ENCODE measurements around the gene BAG2.

BAG2 gene

DNA sequence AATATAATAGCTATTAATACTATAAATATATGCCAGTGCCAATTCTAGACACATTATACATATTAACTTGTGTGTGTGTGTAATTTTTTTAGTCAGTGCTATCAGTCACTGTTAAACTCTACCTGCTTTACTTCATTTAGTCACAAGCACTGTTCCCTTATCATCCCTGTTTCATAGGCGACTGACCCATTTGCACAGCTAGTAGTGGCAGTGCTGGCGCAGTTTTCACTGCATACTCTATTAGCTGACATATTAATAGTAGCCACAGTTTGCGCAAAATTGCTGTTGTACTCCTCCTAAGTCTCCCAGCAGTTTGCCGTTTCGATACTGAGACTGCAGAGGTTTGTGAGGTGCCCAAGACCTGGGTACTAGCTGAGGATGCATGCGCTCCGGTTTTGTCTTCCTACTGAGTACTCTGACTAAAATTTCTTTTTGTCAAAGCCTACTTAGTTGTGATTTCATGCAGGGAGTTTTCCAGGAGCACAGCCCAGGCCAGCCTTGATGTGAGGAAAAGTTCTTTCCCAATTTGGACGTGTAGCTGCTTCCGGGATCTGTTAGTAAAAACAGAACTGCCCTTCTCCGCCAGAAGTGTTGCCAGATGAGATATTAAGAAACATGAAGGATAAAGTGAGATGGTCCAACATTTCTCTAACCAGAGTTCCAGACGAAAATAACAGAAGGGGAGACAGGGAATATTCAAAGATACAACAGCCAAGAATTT, 5.6 kb downstream of the BAG2 start:
- no peak for DNase-seq

DNA sequence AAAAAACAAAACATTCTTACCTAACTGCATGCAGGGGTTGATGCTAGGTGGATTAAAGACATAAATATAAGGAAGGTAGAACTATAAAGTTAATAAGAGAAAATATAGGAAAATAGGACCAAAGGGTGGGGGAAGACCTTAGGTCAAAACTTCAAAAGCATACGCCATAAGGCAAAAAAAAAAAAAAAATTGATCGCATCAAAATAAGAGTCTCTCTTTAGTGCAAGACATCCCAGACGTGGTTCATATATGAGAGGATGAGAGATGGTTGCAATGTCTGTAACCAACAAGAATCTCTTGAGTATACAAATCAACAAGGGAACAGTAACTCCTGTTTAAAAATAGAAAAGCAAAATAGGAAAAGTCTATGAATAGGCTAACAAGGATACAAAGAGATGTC, 8.5 kb downstream of the BAG2 start:
- DNase-seq, result no peak

DNA sequence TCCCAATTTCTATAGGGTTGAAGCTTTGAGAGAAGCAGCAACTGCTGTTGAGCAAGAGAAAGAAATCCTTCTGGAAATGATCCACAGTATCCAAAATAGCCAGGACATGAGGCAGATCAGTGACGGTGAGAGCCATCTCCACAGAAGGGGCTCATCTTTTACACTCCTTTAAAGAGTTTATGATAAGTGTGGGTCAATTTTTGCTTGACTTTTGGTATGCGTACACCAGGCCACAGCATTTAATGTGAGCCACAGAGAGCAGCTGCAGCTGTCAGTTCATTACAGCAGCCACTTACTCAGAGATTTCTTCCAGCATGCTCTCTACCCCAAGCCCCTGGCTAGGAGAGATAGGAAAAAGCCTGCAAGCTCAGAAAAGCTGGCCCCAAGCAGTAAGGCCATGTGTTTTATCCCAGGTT, 9.9 kb downstream of the BAG2 start:
- no peak for DNase-seq

DNA sequence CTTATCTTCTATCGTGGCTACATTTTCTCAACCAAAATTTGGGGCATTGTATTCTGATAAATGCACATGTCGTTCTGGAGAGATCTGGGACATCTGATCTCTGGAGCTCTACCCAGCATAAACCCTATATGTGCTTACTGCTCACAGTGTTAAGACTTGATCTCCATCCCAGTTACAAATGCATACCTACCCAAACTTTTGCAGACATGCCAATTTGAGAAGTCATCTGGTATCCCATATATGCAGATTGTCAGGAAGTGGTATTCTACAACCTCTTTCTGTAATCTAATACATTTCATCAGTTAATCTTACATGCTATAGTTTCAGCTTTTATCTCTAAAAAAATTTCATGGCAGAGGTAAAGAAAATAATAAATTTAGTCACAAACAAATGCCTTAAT, 11.2 kb downstream of the BAG2 start:
- DNase-seq, result no peak

DNA sequence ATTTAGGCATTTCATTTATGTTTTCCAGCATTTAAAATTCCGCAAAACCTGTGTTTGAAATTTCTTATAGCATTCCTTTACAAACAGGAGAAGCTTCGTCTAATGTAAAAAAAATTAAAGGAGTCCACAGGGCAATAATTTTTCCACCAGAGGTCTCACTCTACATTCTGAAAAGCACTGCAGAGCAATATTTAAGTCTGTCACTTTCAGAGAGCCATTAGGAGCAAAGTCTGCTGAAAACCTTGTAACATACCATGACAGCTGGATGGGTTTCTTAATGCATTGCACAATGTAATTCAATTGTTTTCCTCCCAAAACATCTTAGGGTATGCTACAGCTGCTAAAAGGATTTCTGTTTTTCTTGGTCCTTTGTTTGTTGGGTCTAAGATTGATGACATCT, 18.0 kb downstream of the BAG2 start:
- no peak for DNase-seq

DNA sequence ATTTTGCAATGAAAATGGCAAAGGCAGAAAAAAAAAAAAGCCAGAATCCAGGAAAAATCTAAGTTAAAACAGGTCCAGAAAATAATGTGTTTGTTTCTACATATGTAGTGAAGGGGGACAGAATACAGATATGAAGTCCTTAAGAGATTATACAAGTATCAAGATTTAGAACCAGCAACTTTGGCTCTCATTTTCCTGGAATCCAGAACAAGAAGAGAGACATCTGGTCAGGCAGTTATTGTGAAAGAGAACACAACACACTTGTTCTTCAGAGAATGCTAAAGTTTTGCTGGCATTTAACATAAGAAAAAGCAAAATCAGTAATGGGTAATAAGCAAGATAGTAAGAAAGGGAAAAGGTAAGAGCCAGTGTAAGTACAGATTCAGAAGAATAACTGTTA, 21.1 kb downstream of the BAG2 start:
- no peak for DNase-seq

DNA sequence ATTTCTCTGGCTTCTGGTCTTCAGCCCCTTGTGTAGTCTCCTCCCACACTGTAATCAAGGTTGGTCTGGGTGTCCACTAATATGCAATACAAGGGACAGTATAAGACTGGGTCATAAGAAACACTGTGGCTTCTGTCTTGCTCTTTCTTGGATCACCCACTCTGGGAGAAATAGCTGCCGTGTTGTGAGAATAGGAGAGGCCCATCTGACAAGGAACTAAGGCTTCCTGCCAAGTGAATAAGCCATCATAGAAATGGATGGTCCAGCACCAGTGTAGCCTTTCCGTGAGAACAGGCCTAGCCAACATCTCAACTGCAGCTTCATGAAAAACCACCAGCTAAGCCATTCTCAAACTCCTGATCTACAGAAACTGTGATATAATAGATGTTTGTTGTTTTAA, 23.3 kb downstream of the BAG2 start:
- DNase-seq, result no peak

DNA sequence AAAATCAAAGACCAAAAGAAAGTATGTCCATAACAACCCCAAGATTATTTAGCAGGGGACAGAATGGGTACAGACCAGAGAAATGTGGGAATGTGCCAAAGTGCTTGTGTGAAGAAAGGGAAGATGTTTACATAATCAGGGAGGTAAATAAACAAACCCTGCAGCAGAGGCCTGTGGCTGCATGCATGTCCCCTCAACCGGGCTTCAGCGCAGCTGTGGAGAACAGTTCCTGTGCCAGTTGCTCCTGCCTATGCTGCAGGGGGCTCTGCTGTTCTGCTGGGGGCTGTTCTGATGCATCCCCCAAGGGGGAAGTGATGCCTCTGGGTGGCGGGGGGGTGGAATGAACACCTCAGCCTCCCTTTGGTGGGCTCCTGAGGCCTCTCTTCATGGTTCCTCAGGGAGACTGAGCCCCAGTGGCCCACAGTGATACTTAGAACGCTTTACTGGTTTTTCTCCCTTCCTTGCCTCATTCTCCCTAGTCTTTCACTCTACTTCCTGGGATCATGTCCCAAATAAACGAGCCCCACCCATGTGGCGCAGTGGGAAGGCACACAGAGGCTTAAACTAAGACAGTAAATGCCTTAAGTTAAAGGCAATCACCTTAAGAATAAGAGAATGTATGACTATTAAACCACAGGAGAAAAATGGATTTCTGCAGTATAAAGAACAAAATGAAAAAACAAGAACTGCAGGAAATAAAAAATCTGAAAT, 27.0 kb downstream of the BAG2 start:
- DNase-seq, result no peak

DNA sequence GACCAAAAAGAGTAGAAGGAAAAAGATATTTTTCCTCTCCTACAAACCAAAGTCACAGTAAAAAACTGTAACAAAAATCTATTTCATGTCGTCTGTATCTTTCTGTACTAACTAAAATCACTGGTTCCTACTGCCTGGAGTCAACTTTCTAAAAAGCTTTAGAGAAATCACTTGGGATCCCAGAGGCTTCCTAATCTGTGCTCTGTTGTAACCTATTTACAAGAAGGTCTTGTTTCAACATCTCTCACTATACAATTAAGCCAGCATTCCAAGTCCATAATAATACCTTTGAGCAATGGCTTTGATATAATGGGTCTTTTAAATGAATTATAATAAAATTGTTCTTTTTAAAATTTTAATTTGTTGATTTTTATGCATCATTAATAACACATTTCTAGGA, 29.6 kb downstream of the BAG2 start:
- no peak for DNase-seq

DNA sequence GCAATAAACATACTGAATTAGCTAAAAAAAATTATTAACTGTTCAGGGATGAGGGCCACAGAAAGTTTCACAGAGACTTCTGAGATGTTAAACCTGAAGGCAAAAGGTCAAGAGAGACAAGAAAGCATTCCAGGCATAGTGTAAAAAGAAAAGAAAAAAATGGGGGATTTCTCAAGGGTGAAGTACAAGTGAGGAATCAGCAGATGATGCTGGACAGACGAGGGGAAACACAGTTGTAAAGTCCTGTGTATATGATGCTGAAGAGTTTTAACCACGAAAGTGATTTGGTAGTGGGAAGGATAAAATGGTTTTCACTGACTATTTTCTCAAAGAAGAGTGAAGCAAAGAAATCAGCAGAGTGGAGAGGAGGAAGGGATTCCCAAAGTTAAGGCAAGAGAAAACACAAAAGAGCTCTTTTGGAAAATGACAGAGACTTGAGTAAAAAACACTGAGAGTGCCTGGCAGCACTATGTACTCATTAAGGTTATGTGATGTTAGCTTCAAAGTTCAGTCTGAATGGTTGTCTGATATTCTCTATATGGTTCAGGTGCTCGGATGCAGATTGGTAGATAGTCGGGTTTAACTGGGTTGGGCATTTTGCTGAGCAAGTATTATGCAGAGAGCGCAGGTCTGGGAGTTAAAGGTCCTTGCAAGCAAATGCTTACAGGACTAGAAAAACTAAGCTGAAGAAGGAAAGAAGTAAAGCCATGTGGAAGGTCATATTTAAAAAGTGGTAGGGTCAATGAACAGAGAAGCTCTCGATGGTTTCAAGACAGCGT, 33.6 kb downstream of the BAG2 start:
- no peak for DNase-seq

DNA sequence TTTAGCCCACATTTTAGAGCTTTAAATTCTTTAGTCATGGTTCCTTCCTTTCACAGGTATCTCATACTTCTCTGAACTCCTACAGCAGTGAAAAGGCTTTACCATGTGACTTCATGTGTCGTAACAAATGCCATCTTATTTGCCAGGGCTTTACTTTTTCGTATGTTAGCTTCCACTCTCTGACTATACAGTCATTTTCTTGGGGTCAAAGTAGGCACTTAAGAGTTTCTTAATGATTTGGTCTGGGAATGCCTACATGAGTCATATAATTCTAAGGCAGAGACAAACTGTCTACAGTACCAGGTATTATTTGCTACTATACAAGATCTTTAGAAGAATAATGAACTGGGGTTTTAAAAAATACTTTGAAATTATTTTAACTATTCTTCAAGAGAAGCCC, 35.0 kb downstream of the BAG2 start:
- no peak for DNase-seq

DNA sequence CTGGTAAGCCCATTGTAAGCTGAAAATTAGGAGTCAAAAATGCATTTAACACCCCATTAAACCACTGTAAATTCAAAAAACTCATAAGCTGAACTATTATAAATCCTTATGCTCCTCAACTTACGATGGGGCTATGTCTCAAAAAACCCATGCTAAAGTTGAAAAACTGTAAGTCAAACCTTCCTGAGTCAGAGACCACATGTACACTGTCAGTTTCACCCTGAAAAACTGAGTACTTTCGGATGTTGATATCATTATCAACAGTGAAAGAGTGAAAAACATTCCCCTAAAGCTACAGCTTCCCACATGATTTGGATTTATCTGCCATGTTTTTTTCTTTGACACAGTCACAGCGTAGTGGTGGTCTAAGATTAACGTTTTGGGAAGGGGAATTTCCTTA, 35.7 kb downstream of the BAG2 start:
- DNase-seq, result no peak

DNA sequence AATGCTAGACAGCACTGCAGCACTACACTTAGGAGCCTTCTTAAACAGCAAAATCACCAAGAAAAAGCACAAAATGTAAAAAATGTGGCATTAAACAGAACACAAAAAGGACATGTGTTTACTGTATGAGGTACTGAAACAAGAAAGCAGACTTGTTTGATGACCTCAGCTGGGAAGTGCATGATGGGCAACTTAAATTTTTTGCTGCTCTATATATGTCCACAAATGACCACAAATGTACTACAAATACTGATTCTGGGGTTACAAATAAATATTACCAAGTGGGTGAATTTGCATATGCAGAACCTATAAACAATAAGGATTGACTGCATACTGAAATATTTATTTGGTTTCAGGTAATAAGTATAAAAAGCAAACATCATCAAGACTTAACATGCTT, 36.9 kb downstream of the BAG2 start:
- DNase-seq, result no peak

DNA sequence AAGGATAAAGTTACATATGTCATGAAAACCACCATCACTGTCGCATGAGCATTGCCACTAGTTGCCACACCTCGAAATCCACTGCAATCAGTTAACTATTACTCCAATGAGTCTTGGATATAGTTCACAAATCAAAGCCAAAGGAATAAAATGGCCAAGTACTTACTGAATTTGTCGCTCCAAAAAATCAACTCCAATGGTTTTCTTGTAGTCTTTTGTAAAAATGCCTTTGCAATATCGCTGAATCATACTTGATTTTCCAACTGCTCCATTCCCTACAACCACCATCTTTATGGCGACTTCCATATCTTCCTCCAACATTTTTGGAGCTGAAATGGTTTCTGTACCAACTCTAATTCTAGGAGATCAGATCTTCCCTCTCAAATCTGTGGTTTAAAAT, 37.9 kb downstream of the BAG2 start:
- DNase-seq, result no peak

DNA sequence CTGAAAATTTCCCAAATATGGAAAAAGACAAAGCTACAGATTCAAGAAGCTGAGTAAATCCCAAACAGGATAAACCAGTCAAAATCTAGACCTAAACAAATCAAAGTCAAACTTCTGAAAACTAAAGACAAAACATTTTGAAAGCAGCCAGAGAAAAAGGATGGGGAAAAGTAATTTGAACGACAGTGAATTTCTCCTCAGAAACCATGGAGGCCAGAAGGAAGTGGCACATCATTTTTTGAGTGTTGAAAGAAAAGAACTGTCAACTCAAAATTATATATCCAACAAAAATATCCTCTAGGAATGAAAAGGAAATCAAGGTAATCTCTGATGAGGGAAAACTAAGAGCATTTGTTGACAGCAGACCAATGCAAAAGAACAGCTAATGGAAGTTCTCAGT, 43.1 kb downstream of the BAG2 start:
- no peak for DNase-seq

DNA sequence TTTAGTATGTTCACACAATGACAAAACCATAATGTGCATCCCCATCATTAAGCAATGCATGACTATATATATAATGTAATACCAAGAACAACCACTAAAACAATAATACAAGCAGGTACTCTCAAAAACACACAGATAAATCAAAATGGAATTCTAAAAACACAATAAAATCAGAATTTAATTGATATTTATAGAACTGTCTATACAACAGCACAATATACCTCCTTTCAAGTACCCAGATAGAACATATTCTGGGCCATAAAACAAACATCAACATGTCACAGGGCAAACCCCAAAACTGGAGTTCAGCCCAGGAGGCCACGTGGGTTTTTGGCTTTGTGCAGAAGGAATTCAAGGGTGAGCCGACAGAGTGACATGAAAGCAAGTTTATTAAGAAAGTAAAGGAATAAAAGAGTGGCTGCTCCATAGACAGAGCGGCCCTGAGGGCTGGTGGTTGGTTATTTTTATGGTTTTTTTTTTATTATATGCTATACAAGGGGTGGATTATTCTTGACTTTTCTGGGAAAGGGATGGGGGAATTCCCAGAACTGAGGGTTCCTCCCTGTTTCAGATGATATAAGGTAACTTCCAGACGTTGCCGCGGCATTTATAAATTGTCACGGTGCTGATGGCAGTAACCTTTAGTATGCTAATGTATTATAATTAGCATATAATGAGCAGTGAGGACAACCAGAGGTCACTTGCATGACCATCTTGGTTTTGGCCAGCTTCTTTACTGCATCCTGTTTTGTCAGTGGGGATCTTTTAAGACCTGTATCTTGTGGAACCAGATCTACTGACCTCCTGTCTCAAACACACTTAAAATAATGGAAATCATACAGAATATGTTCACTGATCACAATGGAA, 44.3 kb downstream of the BAG2 start:
- no peak for DNase-seq

DNA sequence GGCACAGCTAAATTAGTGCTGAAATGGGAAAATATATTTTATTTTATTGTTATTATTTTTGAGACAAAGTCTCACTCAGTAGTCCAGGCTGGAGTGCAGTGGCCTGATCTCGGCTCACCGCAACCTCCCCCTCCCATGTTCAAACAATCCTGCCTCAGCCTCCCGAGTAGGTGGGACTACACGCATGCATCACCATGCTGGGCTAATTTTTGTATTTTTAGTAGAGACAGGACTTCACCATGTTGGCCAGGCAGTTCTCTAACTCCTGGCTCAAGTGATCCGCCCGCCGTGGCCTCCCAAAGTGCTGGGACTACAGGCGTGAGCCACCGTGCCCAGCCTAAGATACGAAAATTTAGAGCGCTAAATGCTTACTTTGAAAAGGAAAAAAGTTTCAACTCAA, 45.1 kb downstream of the BAG2 start:
- no peak for DNase-seq

DNA sequence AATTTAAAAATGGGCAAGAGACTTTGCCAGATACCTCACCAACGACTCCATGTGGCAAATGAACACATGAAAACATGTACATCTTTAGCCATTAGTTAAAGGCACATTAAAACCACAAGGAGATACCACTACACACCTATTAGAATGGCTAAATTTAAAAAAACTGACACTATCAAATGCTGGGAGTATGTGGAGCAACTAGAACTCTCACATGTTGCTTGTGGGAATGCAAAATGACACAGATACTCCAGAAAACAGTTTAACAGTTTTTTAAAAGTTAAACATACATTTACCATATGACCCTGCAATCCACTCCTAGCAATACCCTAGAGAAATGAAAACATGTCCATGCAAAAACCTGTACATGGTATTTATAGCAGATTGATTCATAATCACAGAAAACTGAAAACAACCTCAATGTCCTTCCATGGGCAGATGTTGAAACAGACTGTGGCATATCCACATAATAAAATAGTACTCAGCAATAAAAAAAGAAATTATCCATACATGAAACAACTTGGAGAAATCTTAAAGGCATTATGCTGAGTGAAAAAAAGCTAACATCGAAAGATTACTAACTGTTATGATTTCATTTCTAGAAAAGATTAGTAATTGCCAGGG, 48.1 kb downstream of the BAG2 start:
- DNase-seq, result no peak

DNA sequence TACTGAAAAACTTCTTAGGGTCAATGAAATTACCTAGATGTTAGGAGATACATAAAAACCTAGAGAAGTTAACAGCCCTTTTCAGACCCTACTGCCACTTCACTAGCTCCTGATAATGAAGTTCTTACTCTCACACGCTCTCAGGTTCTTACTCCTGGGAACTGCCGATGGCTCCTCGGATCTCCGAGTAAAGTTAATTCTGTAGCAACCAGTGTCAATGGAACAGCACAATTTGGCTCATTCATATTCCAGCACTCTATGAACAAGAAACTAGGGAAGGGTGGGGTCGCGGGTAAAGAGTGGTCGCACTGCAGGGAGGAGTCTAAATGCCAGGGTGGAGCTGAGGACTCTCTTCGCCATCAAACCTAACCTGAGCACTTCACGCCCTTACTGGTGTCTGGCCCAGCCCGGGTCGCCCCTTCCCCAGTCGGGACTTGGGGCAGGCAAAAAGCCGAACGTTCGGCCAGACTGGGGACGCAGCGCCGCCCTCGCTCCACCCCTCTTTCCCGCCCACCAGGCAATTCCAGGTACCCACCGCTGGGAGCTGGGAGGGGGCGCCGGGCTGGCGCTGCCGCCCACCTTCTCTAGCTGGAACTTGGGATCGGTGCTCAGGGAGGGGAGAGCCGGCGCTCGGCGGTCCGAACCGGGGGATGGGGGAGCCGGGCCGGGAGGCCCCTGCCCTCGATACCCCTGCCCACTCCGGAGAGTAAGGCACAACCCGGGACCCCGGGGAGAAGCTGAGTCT, 49.2 kb downstream of the BAG2 start:
- DNase-seq, result no peak

DNA sequence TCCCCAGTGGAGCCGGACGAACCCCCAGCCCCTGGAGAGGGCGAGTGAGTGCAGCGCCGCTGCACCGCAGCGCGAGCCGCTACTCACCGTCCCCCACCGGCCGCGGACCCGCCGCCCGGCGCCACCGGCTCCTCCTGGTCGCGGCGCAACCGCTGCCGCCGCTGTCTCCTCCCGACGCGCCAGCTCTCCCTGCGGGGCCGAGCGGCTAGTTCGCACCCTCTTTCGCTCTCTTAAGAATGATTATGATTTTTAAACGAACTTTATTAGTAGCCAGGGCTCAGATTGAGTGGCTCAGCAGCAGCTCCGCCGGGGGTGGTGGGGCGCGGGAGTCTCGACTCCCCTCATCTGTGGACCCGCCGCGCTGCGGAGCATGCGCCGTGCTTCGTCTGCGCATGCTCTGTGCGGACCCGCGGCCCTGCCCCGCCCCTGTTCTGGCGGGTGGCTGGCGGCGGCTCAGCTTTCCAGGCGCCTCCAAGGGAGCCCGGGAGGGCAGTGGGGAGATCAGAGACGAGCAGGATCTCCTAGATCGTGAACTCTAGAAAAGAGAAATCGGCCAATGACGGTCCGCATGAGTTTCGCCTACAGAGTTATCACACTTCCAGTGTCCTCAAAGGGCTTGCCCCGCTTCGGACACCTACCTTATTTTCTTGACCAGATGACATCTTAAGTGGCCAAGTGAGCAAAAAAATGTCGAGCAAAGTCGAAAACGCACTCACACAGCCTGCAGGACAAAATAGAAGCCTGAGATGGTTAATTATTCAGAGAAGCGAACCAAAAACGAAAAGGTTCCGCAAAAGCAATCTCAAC, 50.0 kb downstream of the BAG2 start, which contains the start of gene RAB23:
Gene RAB23, minus strand, starts transcription at position 372 of the 807 bp plus-strand sequence. CDS start 11,927 bp downstream, outside the sequence.
- DNase-seq, result peak; percentile 25

DNA sequence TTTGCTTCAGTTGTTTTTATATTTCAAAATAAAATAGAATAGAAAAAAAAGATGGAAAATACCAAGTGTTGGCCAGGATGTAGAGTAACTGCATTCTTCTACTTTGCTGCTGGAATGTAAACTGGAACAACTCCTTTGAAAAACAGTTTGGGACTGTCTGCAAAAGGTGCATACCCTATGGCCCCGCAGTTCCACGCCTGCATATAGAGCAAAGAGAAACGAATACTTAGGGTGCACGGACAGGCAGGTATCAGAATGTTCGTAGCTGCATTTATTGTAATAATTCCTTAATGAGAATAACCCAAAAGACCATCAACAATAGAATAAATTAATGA, 50.6 kb downstream of the BAG2 start:
- DNase-seq, result no peak

Measured in NCI-H524 treated with DMSO at 0.1 percent for 48 hours (cell line).